NCI-H1417 (cell line): ENCODE results near the gene APOBEC3C.
"Not testable (repeated sequence)": the region's sequence is repeated elsewhere in the genome, so short reads cannot be mapped to it uniquely, and the experiment has no call there.

ENCODE experiments used
- DNase-seq, 3 experiments: peaks; one replicate each; lab custom pipeline; 2025; lab: John Stamatoyannopoulos, UW

APOBEC3C gene

GRCh38 chr22:38981992-38982927 lies 31.8 kb upstream of the APOBEC3C start, which contains the start of gene APOBEC3B:
Gene APOBEC3B (plus strand): TSS chr22:38982347. CDS start chr22:38982454, 107 bp downstream.
- DNase-seq, result no peak

GRCh38 chr22:38984224-38984623 lies 29.8 kb upstream of the APOBEC3C start:
- peak in 1 of 3 experiments; percentile 2 for DNase-seq

GRCh38 chr22:38984784-38985757 lies 29.0 kb upstream of the APOBEC3C start:
- DNase-seq, result peak in 2 of 3 experiments; percentile 3 to 52

- DNase-seq, result no peak
Measured at GRCh38 chr22:38986629-38987028, 27.4 kb upstream of the APOBEC3C start.

- DNase-seq, result no peak
Measured at GRCh38 chr22:38987171-38987895, 26.7 kb upstream of the APOBEC3C start.

- DNase-seq, result no peak
Measured at GRCh38 chr22:38989466-38989865, 24.6 kb upstream of the APOBEC3C start.

GRCh38 chr22:38992871-38993371 lies 21.1 kb upstream of the APOBEC3C start:
- peak; percentile 28 to 63 (median 29) for DNase-seq

- DNase-seq, result no peak
Measured at GRCh38 chr22:38996105-38996504, 18.0 kb upstream of the APOBEC3C start.

GRCh38 chr22:38997518-38997917 lies 16.5 kb upstream of the APOBEC3C start:
- no peak for DNase-seq

GRCh38 chr22:39003165-39003638 lies 10.9 kb upstream of the APOBEC3C start:
- DNase-seq, result peak in 2 of 3 experiments; percentile 2 to 65

GRCh38 chr22:39007177-39007576 lies 6.9 kb upstream of the APOBEC3C start:
- no peak for DNase-seq

GRCh38 chr22:39008271-39008850 lies 5.7 kb upstream of the APOBEC3C start:
- not testable (repeated sequence) for DNase-seq

GRCh38 chr22:39010946-39011345 lies 3.1 kb upstream of the APOBEC3C start:
- no peak for DNase-seq

- DNase-seq, result no peak
Measured at GRCh38 chr22:39012533-39013511, 1.2 kb upstream of the APOBEC3C start.

GRCh38 chr22:39013561-39013941 lies 506 bp upstream of the APOBEC3C start:
- DNase-seq, result not testable (repeated sequence)

GRCh38 chr22:39014723-39015121 lies 665 bp downstream of the APOBEC3C start:
- DNase-seq, result not testable (repeated sequence)

- no peak for DNase-seq
Measured at GRCh38 chr22:39016592-39016991, 2.5 kb downstream of the APOBEC3C start.

- no peak for DNase-seq
Measured at GRCh38 chr22:39017596-39018365, 3.7 kb downstream of the APOBEC3C start.
